ENCODE results near the gene ACADL.

DNA sequence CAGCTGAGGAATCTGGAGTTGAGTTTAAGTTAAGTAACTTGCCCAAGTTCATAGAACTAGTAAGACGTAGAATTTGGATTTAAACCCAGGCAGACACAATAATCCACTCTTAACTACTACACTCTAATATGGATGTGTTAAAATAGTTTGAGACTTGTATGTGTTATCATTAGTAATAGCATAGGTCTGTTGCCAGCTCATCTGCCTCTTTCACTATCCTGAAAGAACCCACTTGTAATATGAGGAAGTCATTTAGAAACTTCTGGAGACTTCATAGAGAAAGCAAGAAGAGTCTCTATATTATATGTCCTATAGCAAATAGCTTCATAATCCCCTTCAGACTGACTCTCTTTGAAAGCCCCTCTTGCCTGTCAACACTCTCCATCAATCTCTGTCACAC is 43.0 kb upstream of the ACADL start:
- TF ChIP-seq ZC3H4 (CRISPR knock-in tag; IDR thresholded peaks at IDR 0.05; ENCODE audit: borderline replicate concordance), result no peak
- TF ChIP-seq, protein P1, sequence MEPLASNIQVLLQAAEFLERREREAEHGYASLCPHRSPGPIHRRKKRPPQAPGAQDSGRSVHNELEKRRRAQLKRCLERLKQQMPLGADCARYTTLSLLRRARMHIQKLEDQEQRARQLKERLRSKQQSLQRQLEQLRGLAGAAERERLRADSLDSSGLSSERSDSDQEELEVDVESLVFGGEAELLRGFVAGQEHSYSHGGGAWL (CRISPR knock-in tag; IDR thresholded peaks at IDR 0.05), result no peak
- no peak for TF ChIP-seq HDAC6 (IDR thresholded peaks at IDR 0.05; ENCODE audit: low read depth, low read length)
- no peak for TF ChIP-seq BHLHE40 (IDR thresholded peaks at IDR 0.05; ENCODE audit: low read length)
- TF ChIP-seq, protein P2, sequence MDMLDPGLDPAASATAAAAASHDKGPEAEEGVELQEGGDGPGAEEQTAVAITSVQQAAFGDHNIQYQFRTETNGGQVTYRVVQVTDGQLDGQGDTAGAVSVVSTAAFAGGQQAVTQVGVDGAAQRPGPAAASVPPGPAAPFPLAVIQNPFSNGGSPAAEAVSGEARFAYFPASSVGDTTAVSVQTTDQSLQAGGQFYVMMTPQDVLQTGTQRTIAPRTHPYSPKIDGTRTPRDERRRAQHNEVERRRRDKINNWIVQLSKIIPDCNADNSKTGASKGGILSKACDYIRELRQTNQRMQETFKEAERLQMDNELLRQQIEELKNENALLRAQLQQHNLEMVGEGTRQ (IDR thresholded peaks at IDR 0.05; ENCODE audit: low read depth, low read length), result no peak
- TF ChIP-seq, protein P2 (CRISPR knock-in tag; IDR thresholded peaks at IDR 0.05; ENCODE audit: borderline replicate concordance), result no peak
- no peak for TF ChIP-seq ZSCAN9 (CRISPR knock-in tag; IDR thresholded peaks at IDR 0.05; ENCODE audit: borderline replicate concordance)
- no peak for TF ChIP-seq HOXD1 (CRISPR knock-in tag; IDR thresholded peaks at IDR 0.05)
- TF ChIP-seq ZNF766 (CRISPR knock-in tag; IDR thresholded peaks at IDR 0.05; ENCODE audit: borderline replicate concordance), result no peak
- no peak for TF ChIP-seq CC2D1A (CRISPR knock-in tag; IDR thresholded peaks at IDR 0.05)

Measured in HepG2 (cell line).